Right lobe of liver (tissue), 4 donors: Measurements from ENCODE around the gene VAPB.

Experiments
- POLR2A ChIP-seq: fragments of 450-650 bp; IDR thresholded peaks from one replicate; pipeline ENCODE4 v1.6.1; 2017; ENCODE audit warnings: antibody characterized with exemption, mild to moderate bottlenecking
- TF ChIP-seq, protein P1 (sequence below), 4 donors: fragments of 200-600 bp in 3 of 4; fragments of 450-650 bp in 1 of 4; IDR thresholded peaks; one replicate each; pipeline versions ENCODE4 v1.5.1 to v1.8.0; 2016 to 2022; ENCODE audit warnings: antibody characterized with exemption in 4 of 4, mild to moderate bottlenecking in 2 of 4
- donor health status: DM: no; HTN: no; CAD: no.
- donor health status: DM: no; HTN: no; CAD: no.
- donor health status: DM: no; HTN: yes; CAD: no.

DNA sequence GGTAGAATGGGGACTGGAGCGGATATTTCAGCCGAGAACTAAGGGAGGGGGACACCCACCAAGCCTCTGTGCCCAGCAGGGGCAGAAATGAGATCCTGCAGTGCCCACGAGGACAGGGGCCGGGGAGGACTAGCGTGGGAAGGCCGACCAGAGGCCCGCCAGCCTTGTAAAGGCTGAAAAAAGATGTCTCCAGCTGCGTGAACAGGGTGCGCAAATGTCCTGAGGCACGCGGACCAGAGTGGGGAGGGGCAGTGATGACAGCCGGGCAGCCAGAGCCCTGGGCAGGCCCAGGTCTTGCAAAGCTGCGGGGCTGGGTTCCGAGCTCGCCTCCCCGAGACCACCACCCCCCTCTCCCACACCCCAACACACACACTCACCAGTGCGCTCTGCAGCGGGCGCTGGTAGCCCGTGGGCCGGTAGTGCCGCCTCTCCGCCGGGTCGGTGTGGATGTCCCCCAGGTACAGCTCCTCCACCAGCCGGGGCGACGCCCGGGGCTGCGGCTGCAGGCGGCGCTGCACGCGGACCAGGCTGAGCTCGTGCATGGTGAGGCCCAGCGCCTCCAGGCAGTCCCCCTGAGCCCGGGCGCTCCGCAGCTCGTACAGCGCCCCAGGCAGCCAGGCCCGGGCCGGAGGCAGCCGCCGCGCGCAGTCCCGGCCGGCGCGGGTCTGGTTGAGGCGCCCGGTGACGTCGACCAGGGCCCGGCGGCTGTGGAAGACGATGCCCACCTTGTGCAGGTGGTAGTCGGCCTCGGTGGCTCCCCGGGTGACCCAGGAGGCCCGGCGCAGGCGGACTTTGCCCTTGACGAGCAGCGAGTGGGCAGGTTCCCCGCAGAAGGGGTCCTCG, 77.9 kb downstream of the VAPB start:
- TF ChIP-seq, protein P1, sequence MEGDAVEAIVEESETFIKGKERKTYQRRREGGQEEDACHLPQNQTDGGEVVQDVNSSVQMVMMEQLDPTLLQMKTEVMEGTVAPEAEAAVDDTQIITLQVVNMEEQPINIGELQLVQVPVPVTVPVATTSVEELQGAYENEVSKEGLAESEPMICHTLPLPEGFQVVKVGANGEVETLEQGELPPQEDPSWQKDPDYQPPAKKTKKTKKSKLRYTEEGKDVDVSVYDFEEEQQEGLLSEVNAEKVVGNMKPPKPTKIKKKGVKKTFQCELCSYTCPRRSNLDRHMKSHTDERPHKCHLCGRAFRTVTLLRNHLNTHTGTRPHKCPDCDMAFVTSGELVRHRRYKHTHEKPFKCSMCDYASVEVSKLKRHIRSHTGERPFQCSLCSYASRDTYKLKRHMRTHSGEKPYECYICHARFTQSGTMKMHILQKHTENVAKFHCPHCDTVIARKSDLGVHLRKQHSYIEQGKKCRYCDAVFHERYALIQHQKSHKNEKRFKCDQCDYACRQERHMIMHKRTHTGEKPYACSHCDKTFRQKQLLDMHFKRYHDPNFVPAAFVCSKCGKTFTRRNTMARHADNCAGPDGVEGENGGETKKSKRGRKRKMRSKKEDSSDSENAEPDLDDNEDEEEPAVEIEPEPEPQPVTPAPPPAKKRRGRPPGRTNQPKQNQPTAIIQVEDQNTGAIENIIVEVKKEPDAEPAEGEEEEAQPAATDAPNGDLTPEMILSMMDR (IDR thresholded peaks at IDR 0.05): no peak
- TF ChIP-seq POLR2A: no peak
